DMS114 treated with DMSO at 0.1 percent for 48 hours (cell line): ENCODE data around the gene IL19.
"Not testable (repeated sequence)": the region's sequence is repeated elsewhere in the genome, so short reads cannot be mapped to it uniquely, and the experiment has no call there.

Experiments
- DNase-seq: peaks from one replicate; lab custom pipeline; 2025; ENCODE audit not compliant: unreplicated experiment; lab: John Stamatoyannopoulos, UW

IL19 gene

DNA sequence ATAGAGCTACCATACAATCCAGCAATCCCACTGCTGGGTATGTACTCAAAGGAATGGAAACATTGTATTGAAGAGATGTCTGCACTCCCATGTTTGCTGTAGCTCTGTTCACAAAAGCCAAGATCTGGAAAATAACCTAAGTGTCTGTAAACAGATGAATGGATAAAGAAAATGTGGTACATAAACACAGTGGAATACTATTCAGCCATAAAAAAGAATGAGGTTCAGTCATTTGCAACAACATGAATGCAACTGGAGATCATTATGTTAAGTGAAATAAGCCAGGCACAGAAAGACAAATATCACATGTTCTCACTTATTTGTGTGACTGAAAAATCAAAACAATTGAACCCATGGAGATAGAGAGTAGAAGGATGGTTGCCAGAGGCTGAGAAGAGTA is 83.1 kb downstream of the IL19 start:
- not testable (repeated sequence) for DNase-seq

DNA sequence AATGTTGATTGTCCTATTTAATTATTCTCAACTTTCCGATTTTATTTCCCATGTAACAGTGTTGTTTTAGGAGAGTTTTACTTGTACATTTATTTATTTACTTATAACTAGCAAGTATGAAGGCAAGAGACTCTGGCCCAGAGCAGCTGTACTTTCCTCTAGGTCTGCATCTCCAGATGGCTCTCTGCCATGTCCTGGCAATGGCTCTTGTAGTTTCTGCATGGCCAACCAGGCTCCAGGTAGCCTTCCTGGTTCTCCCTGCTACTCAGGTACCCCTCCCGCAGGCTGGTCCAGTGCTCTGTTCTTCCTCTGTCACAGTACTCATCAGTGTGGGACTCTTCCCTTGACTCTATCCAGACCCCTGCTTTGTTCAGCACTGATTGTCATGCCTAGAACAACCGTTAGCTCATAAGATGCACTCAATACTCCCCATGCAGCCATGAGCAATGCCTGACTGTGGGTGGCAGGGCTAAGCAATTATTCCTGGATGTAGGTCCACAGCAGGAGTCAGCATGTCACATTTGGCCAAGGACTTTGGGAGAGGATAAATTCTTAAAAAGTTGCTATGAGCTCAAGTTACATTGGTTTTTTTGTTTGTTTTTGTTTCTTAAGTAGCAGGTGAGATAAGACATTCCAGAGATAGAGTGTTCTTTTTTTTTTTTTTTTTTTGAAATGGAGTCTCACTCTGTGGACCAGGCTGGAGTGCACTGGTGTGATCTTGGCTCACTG is 84.0 kb downstream of the IL19 start:
- no peak for DNase-seq

DNA sequence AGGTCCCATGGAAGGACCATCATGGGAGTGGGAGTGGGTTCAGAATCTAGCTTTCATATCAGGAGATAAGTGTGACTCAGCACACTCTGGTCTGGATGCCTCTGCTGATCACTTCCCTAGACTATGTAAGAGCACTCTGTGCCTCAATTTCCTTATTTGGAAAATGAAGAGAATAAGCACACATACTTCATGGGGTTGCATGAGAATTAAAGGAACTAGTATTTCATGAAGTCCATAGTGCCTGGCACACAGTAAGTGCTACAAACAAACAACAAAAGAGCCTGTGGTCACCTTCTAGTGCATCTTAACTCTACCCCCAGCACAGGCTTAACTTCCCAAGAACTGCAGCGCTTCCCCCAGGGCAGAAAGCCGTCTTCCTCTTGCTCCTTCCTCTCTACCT is 85.3 kb downstream of the IL19 start:
- DNase-seq: no peak

DNA sequence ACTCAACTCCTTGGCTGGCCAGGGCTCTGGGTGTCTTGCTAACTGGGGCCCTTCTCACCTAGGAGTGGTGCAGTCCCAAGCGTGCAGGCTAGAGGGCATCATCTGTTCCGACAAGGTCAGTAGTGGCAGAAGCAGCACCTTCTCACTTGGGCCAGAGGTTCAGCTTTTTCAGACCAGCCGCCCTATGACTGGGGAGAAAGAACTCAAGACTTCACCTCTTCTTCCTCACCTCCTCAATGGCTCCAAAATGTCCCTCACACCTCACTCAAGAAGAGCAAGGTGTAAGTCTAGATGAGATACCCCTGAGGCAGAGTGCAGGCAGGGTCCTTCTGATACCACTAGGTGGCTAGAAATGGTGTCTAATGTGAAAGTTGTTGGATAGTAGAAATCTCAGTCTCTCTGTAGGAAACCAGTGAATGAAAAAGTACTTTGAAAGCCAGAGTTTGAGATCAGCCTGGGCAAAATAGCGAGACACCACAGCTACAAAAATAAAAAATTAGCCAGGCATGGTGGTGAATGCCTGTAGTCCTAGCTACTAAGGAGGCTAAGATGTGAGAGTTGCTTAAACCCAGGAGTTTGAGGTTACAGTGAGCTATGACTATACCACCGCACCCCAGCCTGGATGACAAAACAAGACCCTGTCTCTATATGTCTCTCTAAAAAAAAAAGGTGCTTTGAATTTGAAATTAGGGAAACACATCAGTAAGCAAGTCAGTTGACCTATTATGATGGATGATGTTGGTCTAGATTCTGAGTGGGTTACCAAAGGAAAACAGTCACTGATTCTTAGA is 86.3 kb downstream of the IL19 start:
- DNase-seq: no peak

DNA sequence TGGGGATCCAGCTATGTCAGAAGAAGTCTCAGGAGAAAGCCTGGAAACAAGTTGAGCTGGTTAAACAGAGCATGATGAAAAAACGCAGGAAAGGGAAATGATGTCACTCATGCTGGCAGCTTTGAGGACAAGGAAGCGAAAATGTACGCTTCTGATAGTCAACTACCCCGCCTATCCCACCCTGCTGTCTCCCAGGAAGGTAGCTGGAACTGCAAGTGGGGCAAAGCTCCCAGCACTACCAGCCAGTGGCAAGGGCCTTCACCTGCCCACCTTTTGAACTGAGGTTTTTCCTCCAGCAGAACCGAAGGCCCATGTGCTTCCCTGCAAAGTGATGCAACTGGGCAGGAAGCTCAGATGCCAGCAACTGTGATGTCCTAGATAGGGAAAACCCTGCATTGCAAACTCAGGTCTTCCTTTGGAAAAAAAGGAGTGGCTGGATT is 88.5 kb downstream of the IL19 start:
- DNase-seq: no peak

DNA sequence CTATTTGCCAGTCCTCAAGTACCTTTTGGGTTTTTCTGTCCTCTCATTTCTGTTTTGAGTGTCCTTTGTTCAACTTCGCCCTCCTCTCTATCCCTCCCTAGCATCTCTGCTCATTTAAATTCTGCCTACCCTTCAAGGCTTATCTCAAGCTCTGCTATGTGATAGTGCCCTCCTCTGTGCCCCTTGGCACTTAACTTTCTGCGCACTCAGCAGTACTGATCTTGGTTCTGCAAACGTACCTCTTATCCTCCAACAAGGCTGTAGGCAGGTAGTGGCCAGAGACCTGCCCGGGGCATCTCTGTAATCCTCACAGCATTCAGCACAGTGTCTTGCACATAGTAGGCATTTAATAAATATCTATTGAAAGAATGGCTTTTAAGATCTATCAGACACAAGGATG is 89.6 kb downstream of the IL19 start:
- DNase-seq: no peak

DNA sequence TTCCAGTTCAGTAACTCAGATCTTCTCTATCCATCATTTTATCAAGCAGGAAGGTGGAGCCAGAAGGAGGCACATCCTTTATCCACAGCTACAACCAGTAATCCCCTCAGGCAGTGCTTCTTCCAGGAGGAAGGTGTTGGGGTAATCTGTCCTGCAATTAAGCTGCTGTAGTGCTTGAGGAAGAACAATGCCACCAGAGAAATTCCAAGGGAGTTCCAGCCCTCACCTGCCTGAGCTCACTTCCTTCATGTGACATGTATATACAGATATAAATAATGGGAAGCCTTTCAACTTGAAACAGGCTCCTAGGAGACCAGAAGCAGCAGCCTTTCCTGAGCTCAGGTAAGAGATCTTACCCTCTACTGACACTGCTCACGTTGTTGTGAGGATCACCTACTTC is 92.7 kb downstream of the IL19 start:
- no peak for DNase-seq

DNA sequence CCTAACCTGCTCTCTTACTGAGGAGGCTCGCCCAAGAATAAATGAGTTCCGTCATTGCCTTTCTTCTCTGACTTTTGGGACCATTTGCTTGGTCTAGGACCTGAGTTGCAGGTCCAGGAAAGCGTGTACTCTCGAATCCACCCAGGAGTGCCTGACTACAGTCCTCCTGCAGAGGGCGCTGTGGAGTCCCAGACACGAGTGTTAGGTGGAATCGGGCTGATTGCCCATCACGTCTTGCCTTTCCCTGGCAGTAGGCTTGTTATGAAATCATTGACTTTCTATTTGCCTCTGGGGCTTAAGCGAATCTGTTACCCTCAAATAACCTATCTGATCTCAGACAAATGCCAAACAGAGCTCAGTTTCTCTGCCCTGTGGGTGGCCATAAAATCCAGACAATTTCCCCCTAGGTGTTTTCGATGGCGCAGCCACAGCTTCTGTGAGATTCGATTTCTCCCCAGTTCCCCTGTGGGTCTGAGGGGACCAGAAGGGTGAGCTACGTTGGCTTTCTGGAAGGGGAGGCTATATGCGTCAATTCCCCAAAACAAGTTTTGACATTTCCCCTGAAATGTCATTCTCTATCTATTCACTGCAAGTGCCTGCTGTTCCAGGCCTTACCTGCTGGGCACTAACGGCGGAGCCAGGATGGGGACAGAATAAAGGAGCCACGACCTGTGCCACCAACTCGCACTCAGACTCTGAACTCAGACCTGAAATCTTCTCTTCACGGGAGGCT is 94.5 kb downstream of the IL19 start, which contains the start of gene IL20:
Gene IL20, plus strand, starts transcription at position 685 of the 733 bp plus-strand sequence. CDS start 230 bp downstream, outside the sequence.
- no peak for DNase-seq

DNA sequence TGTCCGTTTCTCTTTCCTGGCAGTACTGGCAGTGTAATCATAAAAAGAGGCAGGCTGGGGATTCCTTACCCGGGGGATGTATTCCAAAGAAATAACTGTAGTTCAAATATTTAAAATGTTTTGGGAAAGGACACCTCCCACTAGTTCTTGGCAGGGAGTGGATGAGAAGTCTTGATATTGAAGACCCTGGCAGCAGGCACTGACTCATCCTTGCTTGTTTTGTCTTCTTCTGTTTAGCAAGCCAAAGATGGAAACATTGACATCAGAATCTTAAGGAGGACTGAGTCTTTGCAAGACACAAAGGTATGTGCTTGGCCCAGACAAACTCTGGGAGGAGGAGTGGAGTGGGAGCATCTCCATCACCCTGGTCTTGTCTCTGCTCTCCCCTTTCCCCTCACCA is 95.5 kb downstream of the IL19 start:
- no peak for DNase-seq

DNA sequence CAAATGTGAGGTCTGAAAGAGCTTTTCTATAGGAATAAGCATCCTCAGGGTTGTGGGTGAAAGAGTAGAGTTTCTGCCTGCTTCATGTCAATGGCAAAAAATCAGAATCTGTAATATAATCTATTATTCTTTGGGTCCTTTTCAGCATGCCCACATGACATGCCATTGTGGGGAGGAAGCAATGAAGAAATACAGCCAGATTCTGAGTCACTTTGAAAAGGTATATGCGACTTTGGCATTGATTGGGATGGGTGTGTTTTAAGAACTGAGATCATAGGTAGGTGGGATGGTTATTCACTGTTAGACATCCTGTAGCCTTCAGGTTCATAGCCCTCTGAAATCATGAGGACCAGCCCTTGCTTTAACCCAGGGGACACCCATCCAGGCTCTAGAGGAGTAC is 96.7 kb downstream of the IL19 start:
- no peak for DNase-seq

DNA sequence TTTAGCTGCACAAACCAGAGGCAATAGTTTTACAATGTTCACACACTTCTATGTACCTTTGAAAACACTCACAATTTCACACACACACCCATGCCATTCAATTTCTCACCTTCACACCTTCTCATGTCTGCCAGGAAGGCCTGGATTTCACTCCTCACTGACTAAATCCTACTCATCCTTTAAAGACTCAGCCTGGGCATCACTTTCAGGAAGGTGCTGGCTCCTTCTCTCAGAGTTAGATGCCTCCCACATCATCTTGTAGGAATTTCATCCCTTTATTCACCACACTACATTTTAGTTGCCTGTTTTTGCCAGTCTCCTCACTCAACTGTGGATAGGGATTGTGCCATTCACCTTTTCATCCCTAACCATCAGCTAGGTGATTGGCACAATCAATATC is 97.1 kb downstream of the IL19 start:
- no peak for DNase-seq

DNA sequence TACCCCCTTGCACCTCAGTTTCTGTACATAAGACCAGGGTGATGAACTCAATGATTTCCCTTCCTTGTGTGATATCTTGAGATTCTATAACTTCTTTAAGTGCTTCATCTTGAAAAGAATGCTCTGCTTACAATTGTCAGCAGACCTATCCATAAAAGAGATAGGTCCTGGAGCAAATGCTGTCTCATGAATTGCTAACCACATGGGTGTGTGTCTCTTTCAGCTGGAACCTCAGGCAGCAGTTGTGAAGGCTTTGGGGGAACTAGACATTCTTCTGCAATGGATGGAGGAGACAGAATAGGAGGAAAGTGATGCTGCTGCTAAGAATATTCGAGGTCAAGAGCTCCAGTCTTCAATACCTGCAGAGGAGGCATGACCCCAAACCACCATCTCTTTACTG is 97.7 kb downstream of the IL19 start:
- DNase-seq: no peak

DNA sequence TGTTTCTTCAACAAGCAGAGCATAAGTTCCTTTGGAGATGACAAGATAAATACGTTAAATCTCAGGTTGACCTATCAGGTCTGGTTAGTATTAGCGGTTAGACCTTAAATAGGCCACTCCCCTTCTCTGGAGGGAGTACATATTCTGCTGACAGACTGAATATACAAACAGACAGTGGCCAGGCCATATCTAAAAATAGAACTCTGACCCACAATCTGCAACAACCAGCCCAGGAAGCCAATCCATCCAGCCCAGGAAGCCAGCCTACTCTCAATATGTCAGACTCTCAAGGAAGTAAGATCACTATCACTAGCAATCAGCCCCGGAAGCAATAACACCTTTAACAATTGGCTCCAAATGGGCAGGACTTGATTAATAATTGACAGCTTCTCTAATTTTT is 101.6 kb downstream of the IL19 start:
- DNase-seq: no peak

DNA sequence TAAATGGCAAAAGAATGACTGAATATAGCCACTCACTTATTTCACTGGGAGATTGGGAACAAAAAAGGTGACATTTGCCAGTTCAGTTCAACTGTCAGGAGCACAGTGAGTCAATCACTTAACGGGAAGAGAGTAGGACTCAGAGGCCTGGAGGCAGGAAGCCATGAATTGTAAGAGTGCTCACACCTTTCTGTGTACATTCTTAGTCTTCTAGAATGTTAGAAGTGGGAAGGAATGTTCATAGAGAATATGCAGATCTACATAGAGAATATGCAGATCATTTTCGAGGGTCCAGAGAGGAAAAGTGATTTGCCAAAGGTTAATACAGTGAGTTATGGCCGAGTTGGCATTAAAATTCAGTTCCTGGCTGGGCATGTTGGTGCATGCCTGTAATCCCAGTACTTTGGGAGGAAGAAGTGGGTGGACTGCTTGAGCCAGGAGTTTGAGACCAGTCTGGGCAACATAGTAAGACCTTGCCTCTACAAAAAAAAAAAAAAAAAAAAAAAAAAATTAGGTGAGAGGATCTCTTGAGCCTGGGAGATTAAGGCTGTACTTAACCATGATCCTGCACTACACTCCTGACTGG is 103.1 kb downstream of the IL19 start:
- no peak for DNase-seq

DNA sequence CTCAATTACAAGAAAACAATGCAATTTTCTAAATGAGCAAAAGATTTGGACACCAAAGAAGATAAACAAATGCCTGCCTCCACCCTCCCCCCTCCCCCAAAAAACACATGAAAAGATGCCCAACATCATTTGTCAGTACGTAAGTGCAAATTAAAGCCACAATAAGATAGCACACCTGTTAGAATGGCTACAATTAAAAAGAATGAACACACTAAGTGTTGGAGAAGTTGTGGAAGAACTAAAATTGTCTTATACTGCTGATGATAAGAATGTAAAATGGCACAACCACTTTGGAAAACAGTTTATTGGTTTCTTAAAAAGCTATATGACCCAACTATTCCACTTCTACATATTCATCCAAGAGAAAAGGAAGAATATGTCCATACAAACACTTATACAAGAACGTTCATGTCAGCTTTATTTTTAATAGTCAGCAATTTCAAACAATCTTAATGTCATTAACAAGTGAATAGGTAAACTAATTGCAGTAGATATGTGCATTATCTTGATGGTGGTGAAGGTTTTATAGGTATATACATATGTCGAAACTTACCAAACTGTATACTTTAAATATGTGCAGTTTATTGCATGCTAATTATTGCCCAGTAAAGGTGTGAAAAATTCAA is 105.3 kb downstream of the IL19 start:
- no peak for DNase-seq

DNA sequence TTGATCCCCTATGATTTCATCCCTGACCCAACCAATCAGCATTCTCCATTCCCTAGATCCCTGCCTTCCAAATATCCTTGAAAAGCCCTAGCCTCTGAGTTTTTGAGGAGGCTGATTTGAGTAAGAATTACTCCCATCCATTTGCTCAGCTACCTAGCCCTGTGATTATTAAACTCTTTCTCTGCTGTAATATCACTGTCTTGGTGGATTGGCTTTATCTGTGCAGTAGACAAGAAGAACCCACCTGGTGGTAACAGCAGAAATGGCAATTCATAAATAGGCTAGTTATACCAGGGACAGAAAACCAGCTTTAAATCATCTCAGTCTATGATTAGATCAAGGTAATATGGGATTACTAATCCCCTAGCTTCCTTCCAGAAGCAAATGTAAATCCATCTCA is 107.9 kb downstream of the IL19 start:
- DNase-seq: no peak

DNA sequence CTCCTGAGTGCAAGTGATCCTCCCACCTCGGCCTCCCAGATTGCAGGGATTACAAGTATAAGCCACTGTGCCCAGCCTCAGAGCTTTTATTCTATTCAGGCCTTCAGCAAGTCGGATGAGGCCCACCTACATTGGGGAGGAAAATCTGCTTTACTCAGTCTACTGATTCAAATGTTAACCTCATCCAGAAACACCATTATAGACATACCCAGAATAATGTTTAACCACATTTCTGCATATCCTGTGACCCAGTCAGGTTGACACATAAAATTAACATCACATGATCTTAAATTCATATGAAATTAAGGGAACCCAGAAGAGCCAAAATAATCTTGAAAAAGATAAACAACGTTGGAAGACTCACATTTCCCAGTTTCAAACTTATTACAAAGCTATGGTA is 109.7 kb downstream of the IL19 start:
- no peak for DNase-seq

DNA sequence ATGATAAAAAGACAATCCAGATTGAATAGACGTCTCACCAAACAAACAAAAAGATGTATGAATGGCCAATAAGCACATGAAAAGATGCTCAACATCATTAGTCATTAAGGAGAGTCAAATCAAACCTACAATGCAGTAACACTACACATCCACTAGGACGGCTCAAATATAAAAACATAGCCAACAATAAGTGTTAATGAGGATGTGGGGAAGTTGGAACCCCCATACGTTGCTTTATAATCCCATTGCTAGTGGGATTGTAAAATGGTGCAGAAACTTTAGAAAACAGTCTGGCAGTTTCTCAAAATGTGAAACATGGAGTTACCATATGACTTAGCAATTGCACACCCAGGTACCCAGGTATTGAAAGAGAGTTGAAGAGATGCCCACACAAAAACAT is 112.0 kb downstream of the IL19 start:
- DNase-seq: no peak

DNA sequence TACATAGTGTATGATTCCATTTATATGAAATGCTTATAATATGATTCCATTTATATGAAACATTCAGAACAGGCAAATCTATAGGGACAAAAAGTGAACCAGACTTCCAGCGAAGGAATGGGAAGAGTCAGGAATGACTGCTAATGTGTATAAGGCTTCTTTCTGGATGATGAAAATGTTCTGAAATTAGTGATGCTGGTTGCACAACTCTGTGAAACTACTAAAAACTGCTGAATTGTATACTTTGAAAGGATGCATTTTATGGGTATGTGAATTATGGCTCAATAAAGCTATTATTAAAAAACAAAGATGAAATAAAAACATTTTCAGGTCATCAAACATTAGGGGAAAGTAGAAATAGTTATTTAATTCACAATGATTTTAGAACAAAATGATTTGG is 112.6 kb downstream of the IL19 start:
- no peak for DNase-seq

DNA sequence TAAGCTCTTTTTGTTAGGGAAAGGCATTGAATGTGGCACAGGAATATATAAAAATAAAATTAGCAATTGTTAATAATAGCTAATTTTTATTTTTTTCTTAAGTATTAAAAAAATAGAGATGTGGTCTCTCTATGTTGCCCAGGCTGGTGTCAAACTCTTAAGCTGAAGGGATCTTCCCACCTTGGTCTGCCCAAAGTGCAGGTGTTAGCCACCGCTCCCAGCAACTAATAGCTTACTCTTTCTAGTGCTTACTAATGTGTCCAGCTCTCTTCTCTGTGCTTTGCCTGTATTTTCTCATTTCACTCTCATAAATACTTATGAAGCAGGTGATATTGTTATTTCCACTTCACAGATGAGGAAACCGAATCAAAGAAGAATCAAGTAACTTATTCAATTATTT is 113.3 kb downstream of the IL19 start:
- DNase-seq: no peak
